Raji (cell line): ENCODE data around the gene DDX5.

Experiments
- POLR2A ChIP-seq: IDR thresholded peaks from 2 replicates; pipeline ENCODE4 v1.6.1; 2011; ENCODE audit warnings: low read depth, low read length, control low read depth; ENCODE audit not compliant: insufficient read depth

DDX5 gene

DNA sequence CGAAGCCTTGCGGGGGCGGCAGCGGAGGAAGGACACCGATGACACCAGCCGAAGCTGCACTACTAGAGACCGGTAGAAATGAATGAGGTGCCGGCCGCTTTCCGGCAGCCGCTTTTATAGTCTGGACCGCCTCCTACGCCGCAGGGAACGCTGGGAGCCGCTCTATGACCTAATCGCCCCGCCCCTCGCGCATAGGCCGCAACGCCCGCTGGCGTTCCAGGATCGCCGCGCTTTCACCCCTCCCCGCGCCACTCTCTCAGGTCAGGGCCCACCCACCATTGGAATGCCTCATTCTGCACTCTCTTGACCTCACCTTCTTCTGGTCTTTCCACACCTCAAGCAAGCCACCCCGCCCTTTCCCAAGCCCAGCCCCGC lies at the start of gene DDX5:
Gene DDX5 (minus strand): TSS at position 89 of the 375 bp plus-strand sequence. CDS start 170 bp downstream, outside the sequence.
- peak; percentile 99 for TF ChIP-seq POLR2A

DNA sequence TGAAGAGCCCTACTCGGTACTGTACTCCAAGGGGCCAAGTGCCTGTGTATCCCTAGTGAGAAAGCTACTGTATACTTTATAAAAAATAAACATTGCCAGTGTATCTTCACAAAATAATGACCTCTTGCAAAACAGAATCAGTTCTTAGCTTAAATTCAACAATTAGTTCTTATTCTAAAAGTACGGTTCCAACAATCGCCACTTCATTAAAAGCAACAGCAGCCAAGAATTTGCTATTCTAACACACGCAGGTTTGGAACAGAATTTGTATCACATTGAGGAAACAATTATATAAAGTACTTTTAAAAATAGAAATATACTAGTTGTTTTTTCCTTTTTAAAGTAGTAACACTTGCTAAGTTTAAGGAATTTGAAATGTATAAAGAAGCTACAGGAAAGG lies 49.2 kb upstream of the DDX5 start:
- TF ChIP-seq POLR2A = no peak

- no peak for TF ChIP-seq POLR2A
These were observed 48.0 kb upstream of the DDX5 start for GRCh38 chr17:64554028-64554637.

GRCh38 chr17:64551461-64551860 lies 45.4 kb upstream of the DDX5 start:
- TF ChIP-seq POLR2A = no peak

GRCh38 chr17:64547319-64547718 lies 41.2 kb upstream of the DDX5 start:
- no peak for TF ChIP-seq POLR2A

DNA sequence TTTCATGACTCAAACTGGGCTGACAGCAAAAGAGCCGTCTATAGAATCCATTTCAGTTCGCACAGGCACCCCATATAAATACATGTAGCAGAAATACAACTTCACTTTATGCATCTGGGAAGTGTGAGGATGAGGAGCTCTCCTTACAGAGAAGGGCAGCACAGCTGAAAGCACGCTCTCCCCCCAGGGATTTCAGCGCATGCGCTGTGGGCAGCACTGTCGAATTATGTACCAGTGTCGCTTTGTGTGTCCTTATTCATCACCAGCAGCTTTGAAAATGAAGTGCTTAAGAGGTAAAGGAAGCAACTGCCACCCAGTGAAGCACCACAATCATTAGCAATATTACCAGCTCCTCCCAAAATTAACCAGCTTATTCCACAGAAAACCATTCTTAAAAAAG lies 40.6 kb upstream of the DDX5 start:
- TF ChIP-seq POLR2A = no peak

GRCh38 chr17:64544742-64545141 lies 38.7 kb upstream of the DDX5 start:
- TF ChIP-seq POLR2A = no peak

- TF ChIP-seq POLR2A = no peak
These were observed 34.2 kb upstream of the DDX5 start for GRCh38 chr17:64540118-64540776.

GRCh38 chr17:64538508-64539130 lies 32.5 kb upstream of the DDX5 start:
- no peak for TF ChIP-seq POLR2A

GRCh38 chr17:64537488-64537887 lies 31.4 kb upstream of the DDX5 start:
- TF ChIP-seq POLR2A = no peak

DNA sequence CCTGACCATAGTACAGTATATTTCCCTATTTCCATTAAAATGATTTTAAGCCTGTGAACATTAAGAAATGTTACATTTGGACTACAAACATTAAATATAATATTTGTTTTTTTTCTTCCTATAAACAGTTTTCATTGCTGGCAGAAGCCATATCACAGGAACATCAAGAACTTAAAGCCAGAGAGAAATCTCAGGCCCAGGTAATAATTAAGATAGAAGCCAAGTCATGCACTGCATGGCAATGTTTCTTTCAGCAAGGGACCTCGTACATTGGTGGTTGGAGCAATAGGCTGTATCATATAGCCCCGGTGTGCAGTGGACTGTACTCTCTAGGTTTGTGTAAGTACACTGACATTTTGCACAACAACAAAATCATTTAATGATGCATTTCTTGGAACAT lies 30.8 kb upstream of the DDX5 start:
- no peak for TF ChIP-seq POLR2A

DNA sequence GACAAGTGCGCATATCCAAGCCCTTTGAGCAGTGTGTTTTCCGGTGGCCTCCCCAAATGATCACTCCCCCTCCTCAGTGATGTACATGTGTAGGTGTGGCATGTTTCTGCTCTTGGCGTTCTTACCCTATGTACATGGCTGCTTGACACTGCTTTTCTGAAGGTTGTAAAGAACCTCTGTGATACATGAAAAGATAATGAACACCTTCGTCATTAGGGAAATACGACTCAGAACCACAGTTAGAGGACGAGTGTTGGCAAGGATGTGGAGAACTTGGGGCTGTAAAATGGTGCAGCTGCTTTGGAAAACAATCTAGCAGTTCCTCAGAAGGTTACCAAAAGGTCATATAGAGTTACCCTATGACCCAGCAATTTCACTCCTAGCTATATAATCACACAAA lies 29.3 kb upstream of the DDX5 start:
- TF ChIP-seq POLR2A = no peak

GRCh38 chr17:64534187-64534586 lies 28.1 kb upstream of the DDX5 start:
- TF ChIP-seq POLR2A = no peak

DNA sequence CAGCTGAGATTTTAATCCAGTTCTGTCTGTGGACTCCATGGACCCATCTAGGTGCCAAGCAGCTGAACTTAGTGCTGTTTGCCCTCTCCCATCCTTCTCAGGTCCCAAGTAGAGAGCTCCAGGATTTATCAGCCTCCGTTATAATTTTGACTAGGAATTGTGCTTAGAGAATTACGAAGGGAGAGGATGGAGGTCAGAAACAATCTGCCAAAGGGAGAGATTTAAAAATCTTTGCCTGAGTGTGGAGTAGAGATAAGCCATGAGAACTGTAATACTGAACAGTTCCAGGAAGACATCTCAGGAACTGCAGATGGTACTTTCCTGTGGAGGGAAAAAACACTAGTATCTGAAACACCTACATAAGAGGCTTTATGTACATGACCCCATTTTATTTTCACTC lies 27.7 kb upstream of the DDX5 start:
- no peak for TF ChIP-seq POLR2A

GRCh38 chr17:64532409-64532808 lies 26.3 kb upstream of the DDX5 start:
- no peak for TF ChIP-seq POLR2A

GRCh38 chr17:64531955-64532371 lies 25.9 kb upstream of the DDX5 start:
- TF ChIP-seq POLR2A = no peak
